Inflammatory macrophage (primary cell): Measurements from ENCODE around the gene DNTT.

Experiments
- DNase-seq, 2 donors: peaks; one replicate each; pipeline ENCODE4 v3.0.0-alpha.2; 2020 to 2022

DNTT gene

DNA sequence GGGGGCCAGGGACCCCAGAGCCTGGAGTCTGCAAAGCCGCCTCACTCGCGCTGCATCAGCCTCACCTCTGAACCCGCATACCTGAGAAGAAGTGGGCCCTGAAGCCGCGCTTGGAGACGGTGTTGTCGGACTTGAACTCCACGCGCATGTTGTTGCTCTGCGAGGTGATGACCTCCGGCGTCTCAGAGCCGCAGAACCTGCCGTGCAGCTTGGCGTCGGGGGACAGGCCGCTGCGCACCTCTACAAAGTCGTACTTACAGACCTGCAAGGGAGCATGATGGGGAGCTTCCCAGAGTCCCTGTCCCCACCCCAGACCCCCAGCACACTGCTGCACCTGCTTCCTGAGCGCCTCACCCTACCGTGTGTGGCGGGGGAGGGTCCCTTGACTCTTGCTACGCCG lies 80.3 kb downstream of the DNTT start:
- DNase-seq: no peak

DNA sequence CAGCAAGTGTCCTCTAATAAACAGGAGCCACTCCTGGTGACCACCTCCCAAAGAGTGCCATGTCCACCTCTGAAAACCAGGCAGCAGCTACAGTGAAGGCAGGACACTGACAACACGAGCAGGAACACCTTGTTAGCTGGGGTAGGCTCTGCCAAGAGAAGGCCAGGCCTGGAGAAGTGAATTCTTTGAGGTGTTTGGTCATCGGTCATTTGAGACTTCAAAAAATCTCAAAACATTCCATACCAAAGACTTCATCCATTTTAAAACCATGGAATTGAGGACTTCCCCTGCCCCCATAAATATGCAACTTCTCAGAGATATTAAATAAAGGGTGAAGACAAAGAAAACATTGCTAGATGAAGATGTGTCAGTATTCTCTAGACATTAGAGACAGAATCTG lies 82.9 kb downstream of the DNTT start:
- no peak for DNase-seq

DNA sequence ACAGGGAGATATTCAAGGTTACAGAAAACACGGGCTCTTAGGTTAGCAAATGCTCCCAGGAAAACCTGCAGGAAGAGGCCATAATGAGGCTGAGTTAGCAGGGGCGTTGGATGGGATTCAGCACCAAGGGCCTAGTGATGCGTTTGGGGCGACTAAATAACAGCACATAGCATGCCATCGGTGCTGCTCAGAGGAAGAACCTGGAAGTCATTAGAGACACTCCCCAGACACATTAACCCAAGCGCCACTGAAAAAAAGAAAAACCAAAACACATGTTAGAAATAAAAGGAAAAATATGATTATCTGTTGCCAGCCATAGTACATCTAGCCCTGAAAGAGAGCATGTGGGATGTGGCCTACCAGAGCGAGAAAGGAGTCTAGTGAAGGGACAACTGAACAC lies 83.4 kb downstream of the DNTT start:
- no peak for DNase-seq
